ENCODE data around the gene MIA2. TPM values are rescaled to one million over a fixed set of nuclear protein-coding genes. Genes with fewer than 3 reads are reported as not detected.
A peak's percentile ranks its signal among the peaks of the same experiment; 100 is the strongest.
"Not testable (repeated sequence)": the region's sequence is repeated elsewhere in the genome, so short reads cannot be mapped to it uniquely, and the experiment has no call there.

Gene MIA2
- total RNA-seq, 2 experiments from 2014 or later: 23.2 to 24.4 TPM

DNA sequence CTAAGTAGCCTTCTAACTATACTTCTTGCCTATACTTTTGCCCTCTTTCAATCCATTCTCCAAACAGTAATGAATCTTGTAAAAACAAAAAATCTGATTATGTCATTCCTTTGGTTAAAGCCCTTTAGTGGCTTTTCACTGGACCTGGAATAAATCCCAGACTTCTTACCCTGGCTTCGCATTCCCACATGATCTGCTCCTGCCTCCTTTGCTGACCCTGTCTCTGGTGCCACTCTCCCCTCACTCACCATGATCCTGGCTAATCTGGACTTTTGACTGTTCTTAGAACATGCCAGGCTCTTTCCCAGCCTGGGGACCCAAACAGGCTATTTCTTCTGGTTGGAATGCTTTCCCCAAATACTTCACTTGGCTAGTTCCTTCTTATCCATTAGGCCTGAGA is 7.9 kb downstream of the MIA2 start:
- POLR2A ChIA-PET: no interaction called here
- Mint-ChIP-seq H3K27ac (no peak overlapping the region), H3K27me3 (peaks cover 2% of the 10 kb centered on the region)

DNA sequence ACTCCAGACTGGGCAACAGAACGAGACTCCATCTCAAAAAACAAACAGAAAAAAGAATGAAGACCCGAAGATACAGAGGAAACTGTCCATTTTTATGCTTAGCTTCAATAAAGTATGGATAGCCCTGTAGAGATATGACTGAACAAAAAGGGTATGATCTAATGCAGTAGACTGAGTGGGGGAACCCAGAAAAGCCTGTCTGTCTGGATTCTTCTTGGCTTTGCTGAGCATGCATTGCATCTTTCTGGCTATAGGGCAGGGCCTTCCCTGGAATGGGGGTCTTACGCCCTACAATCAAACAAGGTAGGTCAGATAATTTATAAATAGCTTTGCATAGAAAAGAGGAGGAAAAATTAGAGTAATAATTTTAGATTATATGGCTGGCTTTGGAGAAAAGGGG is 10.1 kb downstream of the MIA2 start:
- Mint-ChIP-seq H3K9me3 (no peaks in the 10 kb centered on the region), H3K36me3 (no peaks in the 10 kb centered on the region), H3K4me1 (peaks cover 4% of the 10 kb centered on the region), H3K27me3 (peaks cover 2% of the 10 kb centered on the region), H3K4me3 (no peak overlapping the region), H3K27ac (no peak overlapping the region)
- no peak for DNase-seq
- POLR2A ChIA-PET: no interaction called here
- no peak for ATAC-seq (ENCODE audit: low read depth)

More for the DNA sequence above, 7.9 kb downstream of the MIA2 start:
- Mint-ChIP-seq H3K9me3 (no peaks in the 10 kb centered on the region), H3K36me3 (no peaks in the 10 kb centered on the region), H3K4me3 (no peak overlapping the region), H3K4me1 (peaks cover 4% of the 10 kb centered on the region)
- ATAC-seq (ENCODE audit: low read depth): no peak
- DNase-seq: no peak

DNA sequence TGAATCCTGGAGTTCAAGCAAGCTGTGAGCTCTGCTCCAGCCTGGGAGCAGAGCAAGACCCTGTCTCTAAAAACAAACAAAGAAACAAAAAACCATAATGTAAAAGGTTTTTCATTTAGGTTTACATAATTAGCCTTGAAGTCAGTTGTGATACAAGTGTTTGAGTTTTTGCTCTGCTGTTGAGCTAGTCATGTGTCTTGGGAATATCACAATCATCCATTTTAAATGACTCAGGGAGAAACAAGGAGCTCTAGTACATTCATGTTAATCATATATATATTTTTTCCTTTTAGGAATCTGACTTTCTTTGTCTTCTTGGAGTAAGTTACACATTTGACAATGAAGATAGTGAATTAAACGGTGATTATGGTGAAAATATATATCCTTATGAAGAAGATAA is 12.9 kb downstream of the MIA2 start:
- Mint-ChIP-seq H3K4me1 (peaks cover 1% of the 10 kb centered on the region), H3K27ac (no peak overlapping the region), H3K4me3 (no peak overlapping the region), H3K9me3 (no peaks in the 10 kb centered on the region), H3K27me3 (no peaks in the 10 kb centered on the region), H3K36me3 (no peaks in the 10 kb centered on the region)
- no peak for ATAC-seq (ENCODE audit: low read depth)
- DNase-seq: no peak
- POLR2A ChIA-PET: no interaction called here

DNA sequence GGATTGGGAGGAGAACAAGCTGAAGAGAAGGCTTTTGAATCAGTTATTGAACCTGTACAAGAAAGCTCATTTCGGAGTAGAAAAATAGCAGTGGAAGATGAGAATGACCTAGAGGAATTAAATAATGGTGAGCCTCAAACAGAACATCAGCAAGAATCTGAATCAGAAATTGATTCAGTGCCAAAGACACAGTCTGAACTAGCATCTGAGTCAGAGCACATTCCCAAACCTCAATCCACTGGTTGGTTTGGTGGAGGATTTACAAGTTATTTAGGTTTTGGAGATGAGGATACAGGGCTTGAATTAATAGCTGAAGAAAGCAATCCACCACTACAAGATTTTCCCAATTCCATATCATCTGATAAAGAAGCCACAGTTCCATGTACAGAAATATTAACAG is 13.5 kb downstream of the MIA2 start:
- Mint-ChIP-seq H3K4me1 (no peaks in the 10 kb centered on the region), H3K9me3 (peaks cover 2% of the 10 kb centered on the region), H3K27me3 (no peaks in the 10 kb centered on the region), H3K4me3 (no peak overlapping the region), H3K27ac (no peak overlapping the region), H3K36me3 (peaks cover 2% of the 10 kb centered on the region)
- DNase-seq (no peak), ATAC-seq (ENCODE audit: low read depth) (no peak)
- POLR2A ChIA-PET: no interaction called here

DNA sequence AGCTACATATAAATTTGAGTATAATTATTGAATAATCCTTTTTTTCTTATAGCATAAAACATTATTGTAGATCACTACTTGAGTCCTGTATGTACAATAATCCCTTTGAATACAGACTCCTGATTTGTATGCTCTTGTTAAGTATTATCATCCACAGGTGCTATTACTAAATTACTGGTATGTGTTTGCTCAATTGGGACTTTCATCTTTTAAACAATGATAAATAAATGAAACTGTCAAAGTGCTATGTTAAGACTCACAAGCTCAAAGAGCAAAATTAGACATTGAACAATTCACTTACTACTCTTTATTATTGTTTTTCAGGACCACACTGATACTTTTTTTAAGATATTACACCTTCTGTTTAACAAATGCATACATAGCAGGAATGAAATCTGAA is 17.8 kb downstream of the MIA2 start:
- Mint-ChIP-seq H3K36me3 (peaks cover 8% of the 10 kb centered on the region), H3K4me3 (no peak overlapping the region), H3K4me1 (no peaks in the 10 kb centered on the region), H3K9me3 (peaks cover 2% of the 10 kb centered on the region), H3K27me3 (peaks cover 5% of the 10 kb centered on the region), H3K27ac (no peak overlapping the region)
- DNase-seq (no peak), ATAC-seq (ENCODE audit: low read depth) (no peak)
- POLR2A ChIA-PET: no interaction called here

DNA sequence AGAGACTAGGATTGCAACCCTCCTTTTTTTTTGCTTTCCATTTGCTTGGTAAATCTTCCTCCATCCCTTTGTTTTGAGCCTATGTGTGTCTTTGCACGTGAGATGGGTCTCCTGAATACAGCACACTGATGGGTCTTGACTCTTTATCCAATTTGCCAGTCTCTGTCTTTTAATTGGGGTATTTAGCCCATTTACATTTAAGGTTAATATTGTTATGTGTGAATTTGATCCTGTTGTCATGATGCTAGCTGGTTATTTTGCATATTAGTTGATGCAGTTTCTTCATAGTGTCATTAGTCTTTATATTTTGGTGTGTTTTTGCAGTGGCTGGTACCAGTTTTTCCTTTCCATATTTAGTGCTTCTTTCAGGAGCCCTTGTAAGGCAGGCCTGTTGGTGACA is 23.7 kb downstream of the MIA2 start:
- H3K27me3 Mint-ChIP-seq; ATAC-seq (ENCODE audit: low read depth); H3K4me3 Mint-ChIP-seq; H3K9me3 Mint-ChIP-seq; DNase-seq; H3K27ac Mint-ChIP-seq; H3K4me1 Mint-ChIP-seq; POLR2A ChIA-PET: not testable (repeated sequence)
- H3K36me3 Mint-ChIP-seq: peaks cover 15% of the 10 kb centered on the region

DNA sequence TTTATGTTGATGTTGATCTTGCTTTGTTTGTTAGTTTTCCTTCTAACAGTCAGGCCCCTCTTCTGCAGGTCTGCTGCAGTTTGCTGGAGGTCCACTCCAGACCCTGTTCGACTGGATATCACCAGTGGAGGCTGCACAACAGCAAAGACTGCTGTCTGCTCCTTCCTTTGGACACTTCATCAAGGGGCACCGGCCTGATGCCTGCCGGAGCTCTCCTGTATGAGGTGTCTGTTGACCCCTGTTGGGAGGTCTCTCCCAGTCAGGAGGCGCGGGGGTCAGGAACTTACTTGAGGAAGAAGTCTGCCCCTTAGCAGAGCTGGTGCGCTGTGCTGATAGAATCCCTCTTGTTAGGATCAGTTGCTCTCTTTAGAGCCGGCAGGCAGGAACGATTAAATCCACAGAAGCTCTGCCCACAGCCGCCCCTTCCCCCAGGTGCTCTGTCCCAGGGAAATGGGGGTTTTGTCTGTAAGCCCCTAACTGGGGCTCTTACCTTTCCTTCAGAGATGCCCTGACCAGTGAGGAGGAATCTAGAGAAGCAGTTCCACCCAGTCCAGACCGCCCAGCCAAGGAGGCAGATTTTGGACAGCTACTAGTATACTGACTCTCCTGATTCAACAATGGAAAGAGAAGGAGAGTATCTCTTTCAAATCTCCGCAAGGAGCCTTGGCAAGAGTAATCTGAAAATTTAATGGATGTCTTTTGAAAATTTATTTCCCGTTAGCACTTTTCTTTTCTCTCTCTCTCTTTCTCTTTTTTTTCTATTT is 25.2 kb downstream of the MIA2 start:
- Mint-ChIP-seq H3K9me3 (peaks cover 11% of the 10 kb centered on the region), H3K27me3 (peaks cover 3% of the 10 kb centered on the region), H3K4me1 (no peaks in the 10 kb centered on the region), H3K27ac (no peak overlapping the region), H3K4me3 (no peak overlapping the region), H3K36me3 (peaks cover 14% of the 10 kb centered on the region)
- no peak for DNase-seq
- POLR2A ChIA-PET: interaction anchor here (0.7 kb wide), 1 partner anchor 30 kb away, joined by 3 read pairs; no protein-coding TSS in a partner anchor
- ATAC-seq (ENCODE audit: low read depth): no peak

DNA sequence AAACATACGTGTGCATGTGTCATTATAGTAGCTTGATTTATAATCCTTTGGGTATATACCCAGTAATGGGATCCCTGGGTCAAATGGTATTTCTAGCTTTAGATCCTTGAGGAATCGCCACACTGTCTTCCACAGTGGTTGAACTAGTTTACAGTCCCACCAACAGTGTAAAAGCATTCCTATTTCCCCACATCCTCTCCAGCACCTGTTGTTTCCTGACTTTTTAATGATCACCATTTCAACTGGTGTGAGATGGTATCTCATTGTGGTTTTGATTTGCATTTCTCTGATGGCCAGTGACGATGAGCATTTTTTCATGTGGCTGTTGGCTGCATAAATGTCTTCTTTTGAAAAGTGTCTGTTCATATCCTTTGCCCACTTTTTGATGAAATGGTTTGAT is 26.4 kb downstream of the MIA2 start:
- H3K36me3 Mint-ChIP-seq: peaks cover 11% of the 10 kb centered on the region
- H3K27me3 Mint-ChIP-seq; DNase-seq; H3K4me3 Mint-ChIP-seq; POLR2A ChIA-PET; ATAC-seq (ENCODE audit: low read depth); H3K27ac Mint-ChIP-seq; H3K4me1 Mint-ChIP-seq: not testable (repeated sequence)
- peaks cover 11% of the 10 kb centered on the region for H3K9me3 Mint-ChIP-seq

DNA sequence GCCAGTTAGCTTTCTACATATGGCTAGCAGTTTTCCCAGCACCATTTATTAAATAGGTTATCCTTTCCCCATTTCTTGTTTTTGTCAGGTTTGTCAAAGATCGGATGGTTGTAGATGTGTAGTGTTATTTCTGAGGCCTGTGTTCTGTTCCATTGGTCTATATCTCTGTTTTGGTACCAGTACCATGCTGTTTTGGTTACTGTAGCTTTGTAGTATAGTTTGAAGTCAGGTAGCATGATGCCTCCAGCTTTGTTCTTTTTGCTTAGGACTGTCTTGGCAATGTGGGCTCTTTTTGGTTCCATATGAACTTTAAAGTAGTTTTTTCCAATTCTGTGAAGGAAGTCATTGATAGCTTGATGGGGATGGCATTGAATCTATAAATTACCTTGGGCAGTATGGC is 28.5 kb downstream of the MIA2 start:
- DNase-seq; POLR2A ChIA-PET; H3K27me3 Mint-ChIP-seq; H3K4me3 Mint-ChIP-seq; ATAC-seq (ENCODE audit: low read depth); H3K9me3 Mint-ChIP-seq; H3K27ac Mint-ChIP-seq: not testable (repeated sequence)
- Mint-ChIP-seq H3K4me1 (peaks cover 11% of the 10 kb centered on the region), H3K36me3 (peaks cover 12% of the 10 kb centered on the region)

DNA sequence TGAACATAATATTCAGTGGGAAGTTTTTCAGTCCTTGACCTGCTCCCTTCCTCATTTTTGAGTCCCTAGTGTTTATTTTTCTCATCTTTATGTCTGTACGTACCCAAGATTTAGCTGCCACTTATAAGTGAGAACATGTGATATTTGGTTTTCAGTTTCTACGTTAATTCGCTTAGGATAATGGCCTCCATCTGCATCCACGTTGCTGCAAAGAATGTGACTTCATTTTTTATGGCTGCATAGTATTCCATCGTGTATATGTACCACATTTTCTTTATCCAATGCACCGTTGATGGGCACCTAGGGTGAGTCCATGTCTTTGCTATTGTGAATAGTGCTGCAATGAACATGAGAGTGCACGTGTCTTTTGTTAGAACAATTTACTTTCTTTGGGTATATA is 30.3 kb downstream of the MIA2 start:
- no peak for ATAC-seq (ENCODE audit: low read depth)
- H3K4me3 Mint-ChIP-seq: no peak overlapping the region
- no peak for DNase-seq
- peaks cover 13% of the 10 kb centered on the region for H3K36me3 Mint-ChIP-seq
- H3K27ac Mint-ChIP-seq: no peak overlapping the region
- POLR2A ChIA-PET: no interaction called here
- peaks cover 6% of the 10 kb centered on the region for H3K9me3 Mint-ChIP-seq
- H3K27me3 Mint-ChIP-seq: no peaks in the 10 kb centered on the region
- H3K4me1 Mint-ChIP-seq: peaks cover 21% of the 10 kb centered on the region

DNA sequence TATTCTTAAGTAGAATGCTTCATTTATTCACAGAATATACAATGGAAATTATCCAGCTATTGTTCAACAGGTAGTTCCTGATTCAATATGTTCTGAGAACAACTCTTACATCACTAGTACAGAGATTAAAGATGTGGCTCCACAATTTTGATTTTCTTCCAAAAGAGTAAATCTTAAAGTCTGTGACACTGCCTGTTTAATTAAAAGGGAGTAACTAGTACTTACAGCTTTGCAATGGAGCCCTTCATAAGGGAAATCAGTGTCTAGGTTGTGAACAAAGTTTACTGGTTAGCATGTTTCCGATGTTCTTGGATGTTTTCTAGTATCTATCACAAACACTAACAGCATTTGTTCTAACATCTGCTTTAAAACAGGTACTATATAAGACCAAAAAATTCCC is 30.8 kb downstream of the MIA2 start:
- H3K36me3 Mint-ChIP-seq: peaks cover 13% of the 10 kb centered on the region
- no peak overlapping the region for H3K27ac Mint-ChIP-seq
- no peaks in the 10 kb centered on the region for H3K27me3 Mint-ChIP-seq
- POLR2A ChIA-PET: no interaction called here
- DNase-seq (no peak), ATAC-seq (ENCODE audit: low read depth) (no peak)
- H3K9me3 Mint-ChIP-seq: peaks cover 6% of the 10 kb centered on the region
- H3K4me3 Mint-ChIP-seq: no peak overlapping the region
- H3K4me1 Mint-ChIP-seq: peaks cover 26% of the 10 kb centered on the region

DNA sequence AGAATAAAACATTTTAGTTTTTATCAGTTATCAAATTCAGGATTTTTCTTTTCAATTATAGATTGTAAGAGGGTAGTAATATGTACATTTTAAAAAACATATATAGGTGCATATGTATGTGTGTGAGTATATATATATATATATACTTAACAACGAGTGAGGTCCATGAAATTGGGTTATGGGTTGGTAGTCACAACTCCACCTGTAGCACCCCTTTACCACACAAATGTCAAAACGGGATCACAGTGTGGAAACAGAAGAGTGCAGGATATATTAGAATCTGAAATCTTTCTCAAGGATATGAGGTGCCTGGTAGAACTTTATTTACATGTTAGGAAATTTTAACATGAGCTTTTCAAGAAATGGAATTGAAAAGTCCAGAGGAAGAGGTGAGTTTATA is 31.3 kb downstream of the MIA2 start:
- H3K9me3 Mint-ChIP-seq: peaks cover 6% of the 10 kb centered on the region
- no peak for DNase-seq
- H3K27ac Mint-ChIP-seq: peak overlapping the region; percentile 46
- H3K4me1 Mint-ChIP-seq: peaks cover 29% of the 10 kb centered on the region
- peaks cover 15% of the 10 kb centered on the region for H3K36me3 Mint-ChIP-seq
- no peaks in the 10 kb centered on the region for H3K27me3 Mint-ChIP-seq
- POLR2A ChIA-PET: no interaction called here
- no peak for ATAC-seq (ENCODE audit: low read depth)
- peak overlapping the region; percentile 17 for H3K4me3 Mint-ChIP-seq

DNA sequence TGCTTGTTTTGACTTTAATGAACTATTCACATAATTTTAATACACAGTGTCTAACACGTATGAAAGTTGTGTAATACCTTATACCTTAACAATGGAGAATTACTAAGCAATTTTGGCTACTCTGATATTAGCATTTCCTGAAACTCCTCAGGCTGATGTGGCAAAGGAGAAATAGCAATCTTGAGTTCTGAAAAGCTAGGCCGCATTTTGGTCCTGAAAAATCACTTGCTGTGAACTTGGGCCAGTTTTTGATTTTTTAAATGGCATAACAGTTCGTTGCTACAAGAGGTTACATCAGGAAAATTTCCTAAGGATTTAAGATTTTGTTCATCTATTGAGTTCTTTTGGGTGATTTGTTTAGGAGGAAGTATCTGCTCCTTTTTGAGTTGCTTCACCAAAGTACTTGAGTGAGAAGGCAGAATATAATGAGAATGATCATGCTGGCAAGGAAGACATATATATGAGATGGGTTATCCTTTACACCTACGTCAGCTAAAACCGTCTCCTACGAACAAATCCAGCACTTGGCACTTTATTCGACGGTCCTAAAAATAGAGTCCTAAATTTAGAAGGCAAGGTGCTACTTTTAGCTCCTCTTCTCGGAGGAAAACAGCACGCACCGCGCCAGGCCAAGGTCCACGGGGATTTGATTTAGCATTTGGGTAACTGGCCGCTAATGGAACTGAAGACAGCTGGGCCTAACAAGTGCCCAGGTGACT is 32.2 kb downstream of the MIA2 start:
- Mint-ChIP-seq H3K9me3 (peaks cover 4% of the 10 kb centered on the region), H3K27ac (peak overlapping the region; percentile 95), H3K4me1 (peaks cover 35% of the 10 kb centered on the region), H3K4me3 (peak overlapping the region; percentile 78), H3K27me3 (no peaks in the 10 kb centered on the region), H3K36me3 (peaks cover 21% of the 10 kb centered on the region)
- no peak for DNase-seq
- no peak for ATAC-seq (ENCODE audit: low read depth)
- POLR2A ChIA-PET: interaction anchor here (0.7 to 3.4 kb wide), 8 partner anchors 12 to 170 kb away, joined by 3 to 35 read pairs (median 6); partner anchors contain the start of genes FBXO33, PNN and TRAPPC6B

DNA sequence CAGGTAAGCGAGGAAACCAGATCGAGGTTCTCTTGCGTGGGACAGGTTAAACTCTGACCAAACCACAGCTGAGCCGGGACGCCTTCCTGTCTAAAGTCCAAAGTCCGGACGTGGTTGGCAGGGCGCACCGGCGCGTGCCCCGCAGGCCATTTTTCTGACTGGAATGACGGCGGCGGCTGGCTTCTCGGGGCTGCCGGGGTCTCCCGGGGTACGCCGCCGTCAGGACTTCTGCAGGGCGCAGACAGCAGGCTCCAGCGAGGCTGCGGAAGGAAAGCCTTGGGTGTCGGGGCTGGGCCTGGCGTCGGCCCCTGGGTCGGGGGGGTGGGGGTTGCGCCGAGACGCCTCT is 32.8 kb downstream of the MIA2 start:
- DNase-seq (no peak), ATAC-seq (ENCODE audit: low read depth) (peak; percentile 32)
- Mint-ChIP-seq H3K36me3 (peaks cover 24% of the 10 kb centered on the region), H3K27me3 (no peaks in the 10 kb centered on the region), H3K27ac (peak overlapping the region; percentile 95), H3K4me3 (peak overlapping the region; percentile 78), H3K4me1 (peaks cover 36% of the 10 kb centered on the region), H3K9me3 (peaks cover 4% of the 10 kb centered on the region)
- POLR2A ChIA-PET: interaction anchor here (0.7 to 3.4 kb wide), 10 partner anchors 13 to 169 kb away, joined by 3 to 35 read pairs (median 8); partner anchors contain the start of genes FBXO33, PNN, SEC23A and TRAPPC6B
